ENCODE results near the gene ASIC4.
A peak's percentile ranks its signal among the peaks of the same experiment; 100 is the strongest.

ASIC4 gene, protein sequence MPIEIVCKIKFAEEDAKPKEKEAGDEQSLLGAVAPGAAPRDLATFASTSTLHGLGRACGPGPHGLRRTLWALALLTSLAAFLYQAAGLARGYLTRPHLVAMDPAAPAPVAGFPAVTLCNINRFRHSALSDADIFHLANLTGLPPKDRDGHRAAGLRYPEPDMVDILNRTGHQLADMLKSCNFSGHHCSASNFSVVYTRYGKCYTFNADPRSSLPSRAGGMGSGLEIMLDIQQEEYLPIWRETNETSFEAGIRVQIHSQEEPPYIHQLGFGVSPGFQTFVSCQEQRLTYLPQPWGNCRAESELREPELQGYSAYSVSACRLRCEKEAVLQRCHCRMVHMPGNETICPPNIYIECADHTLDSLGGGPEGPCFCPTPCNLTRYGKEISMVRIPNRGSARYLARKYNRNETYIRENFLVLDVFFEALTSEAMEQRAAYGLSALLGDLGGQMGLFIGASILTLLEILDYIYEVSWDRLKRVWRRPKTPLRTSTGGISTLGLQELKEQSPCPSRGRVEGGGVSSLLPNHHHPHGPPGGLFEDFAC
- 0 to 0.53 (median 0.43) reads per million in 4 experiments for total RNA-seq

- DNase-seq: no peak
These were observed at the start of gene ASIC4 for GRCh38 chr2:219514196-219514761. TSS of gene ASIC4 (plus strand) at chr2:219514482. CDS start at chr2:219514725, 243 bp downstream.

- DNase-seq: no peak
These were observed 48.4 kb upstream of the ASIC4 start for GRCh38 chr2:219465659-219466561.

GRCh38 chr2:219466816-219467735 is 47.2 kb upstream of the ASIC4 start:
- no peak for DNase-seq

- no peak for DNase-seq
These were observed 46.6 kb upstream of the ASIC4 start for GRCh38 chr2:219467736-219468075.

- no peak for DNase-seq
These were observed 45.7 kb upstream of the ASIC4 start for GRCh38 chr2:219468410-219469185.

- no peak for DNase-seq
These were observed 45.0 kb upstream of the ASIC4 start for GRCh38 chr2:219469186-219469724.

DNA sequence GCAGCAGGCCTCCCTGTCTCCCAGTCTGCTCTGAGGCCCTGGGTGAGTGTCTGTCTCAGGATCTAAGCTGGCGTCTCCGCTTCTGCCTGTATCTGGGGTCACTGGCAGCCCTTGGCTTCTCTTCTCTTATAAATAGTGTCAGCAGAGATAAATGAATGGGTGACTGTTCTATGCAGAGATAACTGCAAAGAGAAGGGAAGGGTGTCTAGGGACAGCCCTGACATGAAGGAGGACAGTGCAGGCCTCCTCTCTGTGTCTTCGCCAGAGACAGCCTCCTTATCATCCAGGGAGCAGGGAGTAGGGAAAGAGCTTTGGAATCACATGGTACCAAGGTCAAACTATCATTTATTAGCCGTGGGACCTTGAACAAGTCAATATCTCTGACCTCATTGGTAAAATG is 43.9 kb upstream of the ASIC4 start:
- no peak for DNase-seq

DNA sequence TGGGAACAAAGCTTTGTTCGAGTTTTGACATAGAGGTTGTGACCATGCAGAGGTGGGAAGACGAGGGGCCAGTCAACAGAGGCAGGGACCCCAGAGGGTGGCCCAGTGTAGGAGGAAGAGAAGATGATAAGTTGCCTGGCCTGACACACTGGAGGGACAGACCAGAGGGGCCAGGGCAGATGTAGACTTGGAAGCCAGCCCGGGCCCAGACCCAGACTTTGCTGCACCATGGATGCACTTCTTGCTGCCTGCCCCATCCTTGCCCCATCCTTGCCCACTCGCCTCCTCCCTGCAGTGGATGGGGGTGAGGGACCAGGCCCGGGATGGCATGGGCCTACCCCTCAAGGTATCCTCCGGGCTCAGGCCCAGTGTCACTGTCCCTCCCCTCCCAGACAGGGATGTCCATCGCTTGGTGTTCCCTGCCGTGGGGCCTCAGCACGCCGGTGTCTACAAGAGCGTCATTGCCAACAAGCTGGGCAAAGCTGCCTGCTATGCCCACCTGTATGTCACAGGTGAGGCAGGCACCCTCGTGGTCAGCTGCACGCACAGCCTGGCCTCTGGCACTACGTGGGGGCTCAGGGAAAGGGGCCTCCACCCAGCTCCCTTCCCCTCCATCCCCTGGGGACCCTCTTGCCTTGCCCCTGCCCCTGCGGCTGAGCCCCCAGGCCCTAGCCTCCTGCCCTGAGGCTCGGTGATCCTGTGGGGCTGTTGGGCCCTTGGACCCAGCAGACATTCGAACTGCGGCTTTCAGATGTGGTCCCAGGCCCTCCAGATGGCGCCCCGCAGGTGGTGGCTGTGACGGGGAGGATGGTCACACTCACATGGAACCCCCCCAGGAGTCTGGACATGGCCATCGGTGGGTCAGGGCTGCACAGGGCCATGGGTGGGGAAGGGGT is 42.6 kb upstream of the ASIC4 start:
- DNase-seq: no peak

- no peak for DNase-seq
These were observed 41.6 kb upstream of the ASIC4 start for GRCh38 chr2:219472629-219473187.

DNA sequence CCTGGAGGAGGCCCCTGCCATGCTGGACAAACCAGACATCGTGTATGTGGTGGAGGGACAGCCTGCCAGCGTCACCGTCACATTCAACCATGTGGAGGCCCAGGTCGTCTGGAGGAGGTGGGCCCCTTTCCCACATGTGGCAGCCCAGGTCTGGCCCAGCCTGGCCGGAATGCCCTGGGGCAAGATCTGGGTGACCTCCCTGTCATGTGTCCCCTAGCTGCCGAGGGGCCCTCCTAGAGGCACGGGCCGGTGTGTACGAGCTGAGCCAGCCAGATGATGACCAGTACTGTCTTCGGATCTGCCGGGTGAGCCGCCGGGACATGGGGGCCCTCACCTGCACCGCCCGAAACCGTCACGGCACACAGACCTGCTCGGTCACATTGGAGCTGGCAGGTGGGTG is 40.8 kb upstream of the ASIC4 start:
- DNase-seq: no peak

- no peak for DNase-seq
These were observed 39.8 kb upstream of the ASIC4 start for GRCh38 chr2:219474285-219475060.

- DNase-seq: no peak
These were observed 39.0 kb upstream of the ASIC4 start for GRCh38 chr2:219475278-219475677.

GRCh38 chr2:219475697-219476651 is 38.3 kb upstream of the ASIC4 start:
- peak; percentile 34 for DNase-seq

DNA sequence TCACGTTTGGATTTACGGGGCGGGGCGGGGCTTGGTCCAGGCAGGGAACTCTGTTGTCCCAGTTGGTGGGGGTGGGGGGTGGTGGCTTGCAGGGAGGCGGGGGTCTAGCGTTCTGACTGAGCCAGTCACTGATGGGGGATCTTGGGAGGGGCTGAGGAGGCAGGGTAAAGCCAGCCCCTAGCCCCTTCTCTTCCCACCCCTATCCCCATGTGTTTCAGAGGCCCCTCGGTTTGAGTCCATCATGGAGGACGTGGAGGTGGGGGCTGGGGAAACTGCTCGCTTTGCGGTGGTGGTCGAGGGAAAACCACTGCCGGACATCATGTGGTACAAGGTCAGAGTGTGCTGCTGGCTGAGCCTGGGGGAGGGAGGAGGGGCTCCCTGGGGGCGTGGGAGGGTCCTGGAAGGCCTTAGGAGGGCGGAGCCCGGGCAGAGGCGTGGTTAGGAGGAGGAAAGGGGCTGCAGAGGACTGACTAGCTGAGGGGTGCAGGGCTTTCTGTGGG is 37.6 kb upstream of the ASIC4 start:
- no peak for DNase-seq

- DNase-seq: no peak
These were observed 37.1 kb upstream of the ASIC4 start for GRCh38 chr2:219477179-219477578.

DNA sequence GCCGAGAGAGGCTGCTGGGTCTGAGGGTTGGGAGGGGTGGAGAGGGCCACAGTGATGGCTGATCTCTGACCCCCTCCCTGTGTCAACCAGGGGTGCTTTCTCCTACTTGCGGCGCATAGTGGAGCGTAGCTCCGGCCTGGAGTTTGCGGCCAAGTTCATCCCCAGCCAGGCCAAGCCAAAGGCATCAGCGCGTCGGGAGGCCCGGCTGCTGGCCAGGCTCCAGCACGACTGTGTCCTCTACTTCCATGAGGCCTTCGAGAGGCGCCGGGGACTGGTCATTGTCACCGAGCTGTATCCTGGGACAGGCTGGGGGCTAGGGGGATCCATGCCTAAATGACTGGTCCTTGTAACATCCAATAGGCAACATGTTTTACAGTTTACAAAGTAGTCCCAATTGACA is 36.5 kb upstream of the ASIC4 start:
- DNase-seq: no peak

DNA sequence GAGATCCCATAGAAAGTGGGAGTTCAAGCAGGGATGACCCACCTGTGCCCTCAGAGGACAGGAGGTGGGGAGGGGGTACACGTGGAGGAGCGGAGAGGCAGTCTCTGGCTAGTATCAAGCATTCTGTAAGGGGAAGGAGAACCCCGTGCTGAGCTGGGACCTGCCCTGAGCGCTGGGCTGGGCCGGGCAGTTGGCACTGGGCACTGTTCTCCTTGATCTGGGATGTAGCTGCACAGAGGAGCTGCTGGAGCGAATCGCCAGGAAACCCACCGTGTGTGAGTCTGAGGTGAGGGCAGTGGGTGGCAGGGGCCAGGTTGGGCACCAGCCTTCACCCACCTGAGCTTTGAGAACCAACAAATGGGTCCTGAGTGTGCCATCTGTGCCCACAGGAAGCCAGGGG is 35.4 kb upstream of the ASIC4 start:
- DNase-seq: no peak
